DMS 273 (cell line): ENCODE results near the gene PANK4.

Experiments used
- DNase-seq: peaks from one replicate; lab custom pipeline; 2025; ENCODE audit not compliant: unreplicated experiment; lab: John Stamatoyannopoulos, UW

The PANK4 gene

DNA sequence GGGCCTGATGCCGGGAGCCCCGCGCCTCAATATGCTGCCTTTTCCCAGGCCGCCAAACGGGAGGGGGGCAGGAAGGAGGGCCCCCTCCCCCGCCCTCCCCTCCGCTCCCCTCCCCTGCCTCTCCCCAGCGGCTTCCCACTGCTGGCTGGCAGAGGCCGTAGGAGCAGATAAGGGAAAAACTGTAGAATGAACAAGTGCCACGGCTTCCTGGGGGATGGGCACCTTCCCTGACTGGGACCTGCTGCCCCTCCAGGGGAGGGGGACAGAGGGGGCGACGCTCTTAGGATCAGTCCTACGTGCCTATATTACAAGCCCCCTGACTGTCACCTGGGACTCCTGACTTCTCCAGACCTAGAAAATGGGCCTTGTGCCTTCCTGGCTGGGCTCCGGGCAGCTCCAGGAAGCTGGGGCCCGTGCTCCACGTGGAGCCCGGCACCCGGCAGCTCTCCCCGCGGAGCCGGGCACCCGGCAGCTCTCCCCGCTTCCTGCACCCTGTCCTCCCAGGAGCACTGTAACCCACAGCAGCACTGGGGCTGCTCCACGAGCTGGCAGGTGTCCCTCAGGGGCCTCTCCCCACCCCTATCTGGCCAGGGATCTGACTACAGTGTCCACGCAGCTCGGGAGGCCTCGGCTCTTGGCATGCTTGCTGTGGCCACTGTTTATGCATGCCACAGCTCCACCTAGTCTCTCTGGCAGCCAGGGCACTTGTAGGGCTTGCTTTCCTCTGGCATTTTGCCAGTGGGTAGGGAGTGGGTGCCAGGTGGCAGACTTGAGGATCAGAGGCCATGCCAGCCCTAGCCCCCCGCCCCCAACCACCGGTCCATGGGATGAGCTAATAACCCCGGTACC lies 4.3 kb upstream of the PANK4 start:
- DNase-seq = peak; percentile 84

DNA sequence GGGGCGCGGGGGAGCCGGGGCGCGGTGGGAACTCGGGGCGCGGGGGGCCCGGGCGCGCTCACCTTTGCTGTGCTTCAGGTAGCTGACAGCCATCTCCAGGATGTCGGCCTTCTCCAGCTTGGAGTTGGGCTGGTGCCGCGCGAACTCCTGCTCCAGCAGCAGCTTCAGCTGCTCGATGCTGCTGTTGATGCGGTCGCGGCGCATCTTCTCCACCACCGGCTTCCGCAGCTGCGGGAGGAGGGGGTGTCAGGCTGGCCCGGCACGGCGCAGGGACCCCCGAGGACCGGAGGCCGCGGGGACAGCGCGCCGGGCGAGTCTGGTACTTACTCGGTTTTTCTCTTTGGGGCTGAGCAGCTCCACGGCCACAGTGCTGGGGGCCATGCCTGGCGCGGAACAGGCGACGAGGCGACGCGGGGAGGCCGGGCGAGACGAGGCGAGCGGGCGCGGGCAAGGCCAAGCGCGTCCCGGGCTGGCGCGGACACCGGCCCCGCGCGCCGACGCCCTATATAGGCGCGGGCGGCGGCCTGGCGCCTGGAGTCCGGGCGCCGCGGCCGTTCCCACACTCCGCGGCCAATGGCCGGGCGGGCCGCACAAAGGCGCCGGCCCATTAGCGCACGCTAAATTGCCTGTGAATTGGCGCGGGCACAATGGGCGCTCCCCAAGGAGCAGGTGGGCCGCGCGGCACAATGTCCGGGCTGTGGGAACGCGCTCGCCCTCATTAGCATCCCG lies 3.6 kb upstream of the PANK4 start, which contains the start of gene HES5:
HES5 (minus strand) TSS at position 480 of the 729 bp plus-strand sequence; CDS start at position 381, 99 bp downstream.
- DNase-seq = peak; percentile 72

DNA sequence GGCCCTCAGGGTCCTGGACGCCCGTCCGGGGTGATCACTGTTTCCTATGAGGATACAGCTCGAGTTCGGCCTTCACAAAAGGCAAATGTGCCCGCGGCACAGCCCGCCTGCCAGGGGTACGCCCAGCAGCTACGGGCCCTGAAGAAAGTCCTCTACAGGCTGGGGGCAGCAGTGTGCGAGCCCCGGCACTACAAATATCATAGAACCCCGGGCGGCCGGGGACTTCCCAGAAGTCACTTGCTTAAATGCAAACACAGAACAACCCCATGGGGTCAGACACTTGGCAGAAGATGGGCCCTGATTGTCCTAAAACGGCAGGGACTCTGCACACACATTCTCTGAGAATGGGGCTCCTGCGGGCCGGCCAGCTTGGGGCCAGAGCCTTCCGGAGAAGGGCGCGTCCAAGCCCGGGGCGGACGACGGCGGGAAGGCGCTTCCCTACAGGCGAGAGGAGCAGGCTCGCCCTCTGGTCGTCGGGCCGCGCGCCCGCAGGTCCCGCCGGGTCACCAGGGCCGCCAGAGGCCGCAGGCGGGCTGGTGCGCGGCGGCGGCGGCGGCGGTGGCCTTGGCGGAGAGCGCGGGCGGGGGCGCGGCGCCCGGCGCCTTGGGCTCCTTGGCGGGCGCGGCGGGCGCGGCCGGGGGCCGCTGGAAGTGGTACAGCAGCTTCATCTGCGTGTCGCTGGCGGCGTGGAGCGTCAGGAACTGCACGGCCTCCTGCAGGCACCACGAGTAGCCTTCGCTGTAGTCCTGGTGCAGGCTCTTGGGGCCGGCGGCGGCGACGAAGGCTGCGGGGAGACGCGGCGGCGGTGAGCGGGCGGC lies 2.8 kb upstream of the PANK4 start:
- peak; percentile 62 for DNase-seq

DNA sequence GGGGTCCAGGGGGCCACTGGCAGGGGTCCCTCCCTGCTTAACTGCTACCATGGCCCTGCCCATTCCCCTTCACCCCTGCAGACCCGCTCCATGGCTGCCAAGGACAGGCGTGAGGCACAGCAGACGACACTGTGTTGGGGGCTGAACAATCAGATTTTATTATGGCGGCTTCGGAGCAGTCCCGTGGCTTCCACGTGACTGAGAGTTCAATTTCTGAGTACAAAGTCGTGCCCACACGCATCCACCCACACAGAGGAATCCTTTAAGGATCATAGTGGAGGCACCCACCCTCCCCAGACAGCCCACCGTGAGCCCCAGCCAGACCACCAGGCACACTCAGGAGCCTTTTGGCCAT lies 2.2 kb upstream of the PANK4 start:
- DNase-seq = no peak

DNA sequence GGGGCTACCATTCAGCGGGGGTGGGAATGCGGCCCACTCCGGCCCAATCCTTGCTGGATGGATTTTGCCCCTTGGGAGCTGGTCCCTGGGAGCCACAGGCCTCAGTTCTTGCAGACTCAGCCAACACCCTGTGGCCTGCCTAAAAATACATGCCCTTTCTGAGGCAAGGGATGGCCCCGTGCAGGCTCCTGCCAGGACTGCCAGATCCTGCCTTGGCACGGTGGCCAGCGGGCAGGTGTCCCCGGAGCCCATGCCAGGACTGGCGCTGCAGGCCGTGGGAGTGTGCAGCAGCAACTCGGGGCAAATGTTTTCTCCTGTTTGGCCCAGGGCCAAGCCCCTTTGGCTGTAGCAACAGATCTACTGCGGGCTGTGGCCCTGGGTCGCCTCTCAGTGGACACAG lies 1.6 kb upstream of the PANK4 start:
- DNase-seq = peak; percentile 37

DNA sequence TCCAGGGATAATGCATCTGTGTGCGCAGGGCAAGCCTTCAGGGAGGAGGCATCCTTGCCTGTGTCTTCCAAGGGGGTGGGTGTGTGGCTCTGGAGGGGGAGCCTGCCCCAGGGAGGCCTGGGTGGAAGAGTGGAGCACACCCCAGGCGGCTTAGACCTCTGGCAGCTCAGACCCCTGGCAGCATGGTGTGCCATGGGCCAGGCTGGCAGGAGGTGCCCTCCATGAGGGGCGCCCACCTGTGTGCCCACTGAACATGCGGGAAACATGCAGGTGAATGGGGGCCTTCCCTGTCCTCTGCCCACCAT lies 1.1 kb upstream of the PANK4 start:
- DNase-seq = no peak

DNA sequence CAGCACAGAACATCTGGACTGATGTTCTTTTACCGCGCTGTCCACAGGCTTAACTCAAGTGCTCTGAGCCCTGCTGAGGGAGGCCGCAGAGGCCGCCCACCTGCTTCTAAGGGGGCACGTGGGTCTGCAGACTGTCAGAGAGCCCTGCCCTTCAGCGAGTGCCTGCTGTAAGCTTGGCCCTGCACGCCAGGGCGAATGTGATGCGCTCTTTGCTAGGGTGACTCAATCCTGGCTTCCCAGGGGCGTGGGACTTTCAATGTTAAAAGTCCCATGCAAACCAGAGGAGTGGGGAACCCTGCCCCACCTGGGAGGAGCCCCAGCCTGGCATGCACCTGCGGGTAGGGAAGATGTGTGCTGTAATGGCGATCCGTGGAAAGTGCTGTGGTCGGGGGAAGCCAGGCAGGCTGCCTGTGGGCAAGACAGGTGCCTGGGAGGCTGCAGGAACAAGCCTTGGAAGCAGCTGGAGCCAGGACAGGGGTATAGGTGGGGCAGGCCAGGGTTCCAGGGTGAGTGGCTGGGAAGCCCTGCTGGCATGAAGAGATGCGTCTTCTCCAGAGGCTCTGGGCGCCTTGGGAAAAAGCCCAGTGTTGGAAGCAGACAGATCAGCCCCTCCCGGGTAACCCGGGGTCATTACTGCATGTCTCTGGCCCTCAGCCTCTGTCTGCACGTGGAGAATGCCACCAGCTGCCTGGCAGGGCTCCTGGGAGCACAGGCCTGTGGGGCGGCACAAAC lies 594 bp upstream of the PANK4 start:
- DNase-seq = peak; percentile 79

DNA sequence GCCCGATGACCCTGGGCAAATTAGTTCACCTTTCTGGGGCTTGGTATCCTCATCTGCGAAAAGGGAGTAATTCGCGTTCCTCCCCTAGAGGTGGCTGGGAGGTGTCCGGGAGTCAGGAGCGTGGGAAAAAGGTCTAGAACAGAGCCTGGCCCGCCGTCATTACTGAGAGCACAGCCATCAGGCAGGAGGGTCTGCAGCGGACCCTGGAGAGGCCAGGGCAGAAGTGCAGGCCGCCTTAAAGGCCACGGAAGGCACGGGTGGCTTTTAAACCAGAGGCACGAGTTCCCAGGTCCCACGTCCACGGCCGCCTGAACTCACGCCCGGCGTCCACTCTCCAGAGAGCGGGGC lies 850 bp downstream of the PANK4 start:
- peak; percentile 49 for DNase-seq

DNA sequence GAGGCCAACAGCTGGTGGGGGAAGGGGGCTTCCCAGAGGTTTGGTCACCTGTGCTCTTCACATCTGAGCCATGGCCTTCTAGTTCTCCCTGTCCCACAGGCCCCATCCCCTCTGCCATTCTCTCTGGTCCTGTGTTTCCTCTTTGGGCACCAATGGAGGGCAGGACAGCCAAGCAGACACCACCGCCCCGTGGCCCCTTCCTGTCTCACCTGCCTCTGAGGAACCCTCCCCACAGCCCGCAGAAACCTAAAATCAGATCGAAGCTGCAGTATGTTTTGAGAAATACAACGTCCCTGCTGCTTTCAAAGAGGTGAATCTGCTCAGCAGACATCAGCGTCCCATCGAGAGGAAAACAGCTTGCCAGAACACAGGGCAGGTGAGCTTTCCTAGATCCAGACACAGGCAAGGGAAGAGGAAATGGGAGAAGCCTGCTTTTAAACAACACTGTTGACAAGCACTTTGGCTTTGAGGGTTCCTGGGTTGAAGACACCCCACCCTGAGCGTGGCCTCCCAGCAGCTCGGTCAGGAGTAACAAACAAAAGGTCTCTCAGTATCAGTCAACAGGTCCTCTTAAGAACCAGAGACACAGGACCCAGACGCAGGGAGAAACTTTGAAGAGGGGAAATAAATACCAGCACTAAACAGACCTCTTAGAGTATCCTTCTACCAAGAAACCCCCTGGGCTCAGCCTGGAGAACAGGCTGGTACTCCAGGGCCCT lies 2.3 kb downstream of the PANK4 start:
- no peak for DNase-seq

DNA sequence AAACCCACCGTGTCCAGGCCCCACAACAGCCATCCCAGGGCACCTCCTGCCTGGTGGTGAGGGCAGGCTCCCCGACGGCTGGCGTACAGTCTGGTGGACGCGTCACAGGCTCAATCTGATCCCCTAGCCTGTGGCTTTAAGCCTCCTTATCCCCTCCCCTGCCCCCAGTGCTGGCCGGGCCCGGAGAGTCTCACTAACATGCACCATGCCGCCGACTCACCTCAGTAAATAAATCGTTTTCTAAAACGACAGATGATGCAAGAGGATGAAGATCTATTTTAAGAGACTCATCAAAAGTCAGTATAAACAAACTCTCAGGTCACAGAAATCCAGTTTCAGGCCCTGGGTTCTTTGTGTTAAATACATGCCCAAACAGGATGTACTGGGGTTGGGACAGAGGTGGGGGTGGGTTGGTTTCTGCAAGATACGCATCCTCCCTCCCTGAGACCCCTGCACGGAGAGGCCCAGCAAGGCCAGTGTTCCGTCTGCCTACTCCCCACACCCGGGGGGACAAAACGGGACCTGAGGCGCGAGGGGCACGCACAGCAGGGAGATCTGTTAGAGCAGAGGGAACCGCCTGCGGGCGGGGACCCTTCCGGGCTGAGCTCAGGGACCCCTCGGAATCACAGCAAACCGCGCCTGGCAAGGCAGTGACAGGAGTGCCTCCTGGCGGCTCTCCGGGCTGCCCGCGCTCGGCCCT lies 3.1 kb downstream of the PANK4 start:
- no peak for DNase-seq

DNA sequence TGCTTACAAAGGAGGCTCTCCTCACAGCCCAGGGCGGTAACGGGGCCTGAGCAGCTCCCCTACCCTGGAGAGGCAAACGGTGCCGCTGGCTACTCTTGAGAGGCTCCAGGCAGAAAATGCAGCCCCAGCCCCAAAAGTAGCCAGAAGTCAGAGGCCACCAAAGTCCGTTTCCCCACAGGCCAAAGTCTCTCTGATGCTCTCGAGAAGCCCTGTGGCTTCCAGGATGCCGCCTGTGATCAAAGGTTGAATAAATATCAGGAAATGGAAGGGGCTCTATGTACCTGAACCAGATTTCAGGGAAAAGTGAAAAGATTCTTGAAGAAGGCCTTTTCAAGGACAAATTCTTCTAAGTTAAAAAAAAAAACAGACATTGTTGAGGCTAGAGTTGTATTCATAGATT lies 4.2 kb downstream of the PANK4 start:
- DNase-seq = no peak

DNA sequence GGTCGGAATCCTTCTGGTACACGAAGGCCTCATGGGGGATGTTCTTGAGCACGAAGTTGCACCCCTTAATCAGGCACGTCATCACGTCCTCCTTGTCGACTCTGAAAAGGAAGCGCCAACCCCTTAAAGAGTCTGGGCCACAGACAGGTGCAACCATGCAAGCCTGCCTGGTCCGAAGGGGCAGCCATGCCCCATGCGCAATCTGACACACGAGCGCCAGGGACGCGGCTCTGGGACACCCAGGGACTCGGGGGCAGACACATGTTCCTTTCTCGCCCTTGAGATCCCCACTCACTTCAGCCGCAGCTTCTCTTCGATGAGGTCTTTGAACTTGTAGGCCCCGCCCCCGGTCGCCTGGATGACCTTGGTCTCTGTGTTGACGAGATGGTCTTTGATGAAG lies 5.6 kb downstream of the PANK4 start:
- DNase-seq = no peak

DNA sequence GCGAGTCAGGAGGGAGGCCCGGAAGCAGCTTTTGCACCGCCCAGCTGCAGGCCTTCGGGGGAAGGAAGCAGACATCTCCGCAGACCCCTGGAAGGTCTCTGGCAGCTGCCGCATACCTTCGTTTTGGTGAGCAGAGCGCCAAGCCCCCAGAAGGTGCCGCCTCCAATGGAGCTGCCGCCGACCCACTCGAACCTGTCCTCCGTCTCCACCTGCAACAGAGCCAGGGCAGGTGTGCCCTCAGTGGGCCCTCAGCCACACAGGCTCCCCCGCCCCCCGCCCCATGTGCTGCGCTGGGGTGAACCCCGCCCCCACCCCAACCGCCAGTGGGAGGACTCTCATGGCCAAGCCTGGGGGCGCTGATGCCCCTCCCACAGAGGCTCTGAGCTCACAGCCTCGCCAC lies 6.2 kb downstream of the PANK4 start:
- no peak for DNase-seq

DNA sequence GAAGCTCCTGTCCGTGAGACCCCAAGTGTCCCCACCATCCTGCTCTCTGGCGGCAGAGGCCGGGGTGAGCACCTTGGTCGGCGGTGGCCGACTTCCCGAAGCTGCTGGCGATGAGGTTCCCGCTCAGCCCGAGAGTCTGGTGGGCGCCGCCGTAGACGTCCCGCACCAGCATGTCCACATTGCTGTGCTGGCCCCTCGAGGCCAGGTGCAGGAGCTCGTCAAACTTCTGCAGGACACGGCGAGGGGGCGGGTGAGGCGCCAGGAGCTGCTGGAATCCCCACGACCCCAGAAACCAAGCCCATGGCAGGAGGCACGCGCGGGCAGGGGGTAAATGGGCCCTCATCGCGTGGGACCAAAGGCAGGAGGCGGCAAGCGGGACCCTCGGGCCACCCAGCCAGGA lies 6.7 kb downstream of the PANK4 start:
- no peak for DNase-seq

DNA sequence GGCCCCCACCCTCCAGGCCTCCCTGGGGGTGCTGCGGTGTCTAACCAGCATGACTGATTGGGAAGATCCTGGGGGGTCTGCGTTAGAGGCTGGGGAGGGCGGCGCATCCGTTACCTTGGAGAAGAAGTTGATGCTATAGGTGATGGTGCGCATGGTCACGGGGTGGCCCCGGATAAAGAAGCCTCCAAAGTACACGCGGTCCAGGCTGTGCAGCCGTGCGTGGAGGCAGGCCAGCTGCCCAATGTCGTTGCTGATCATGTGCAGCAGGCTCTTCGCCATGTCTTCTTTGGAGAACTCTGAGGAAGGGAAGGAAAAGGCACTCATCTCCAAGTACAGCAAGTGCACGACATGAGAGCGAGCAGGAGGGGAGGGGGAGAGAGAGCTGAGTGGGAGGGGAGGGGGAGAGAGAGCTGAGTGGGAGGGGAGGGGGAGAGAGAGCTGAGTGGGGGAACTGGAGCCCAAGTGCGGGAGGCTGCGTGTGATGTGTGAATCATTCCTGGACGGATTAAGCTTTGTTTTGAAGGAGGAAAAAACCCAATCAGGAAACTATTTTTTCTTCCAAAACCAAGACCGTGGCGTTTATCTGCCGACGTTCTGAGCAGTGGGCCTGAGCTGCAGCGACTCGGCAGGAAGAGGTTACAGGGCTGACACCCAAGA lies 7.2 kb downstream of the PANK4 start:
- no peak for DNase-seq

DNA sequence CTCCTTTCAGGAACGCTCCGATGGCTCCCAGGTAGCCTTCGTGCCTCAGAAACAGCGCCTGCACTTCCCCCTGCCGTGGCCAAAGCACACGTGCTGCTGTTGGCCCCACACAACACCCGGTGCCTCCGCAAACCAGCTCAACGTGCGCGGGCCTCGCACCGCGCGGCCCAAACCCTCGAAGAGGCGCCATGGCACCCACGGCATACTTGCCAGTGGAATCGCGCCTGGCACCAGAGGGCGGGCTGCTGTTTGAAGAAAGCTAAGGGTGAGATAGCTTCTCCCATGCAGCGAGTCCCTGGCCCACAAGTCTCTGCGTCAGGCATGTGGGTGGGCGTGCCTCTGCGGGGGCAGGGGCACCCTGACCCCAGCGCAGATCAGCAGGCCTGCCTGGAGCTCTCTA lies 7.9 kb downstream of the PANK4 start:
- no peak for DNase-seq

DNA sequence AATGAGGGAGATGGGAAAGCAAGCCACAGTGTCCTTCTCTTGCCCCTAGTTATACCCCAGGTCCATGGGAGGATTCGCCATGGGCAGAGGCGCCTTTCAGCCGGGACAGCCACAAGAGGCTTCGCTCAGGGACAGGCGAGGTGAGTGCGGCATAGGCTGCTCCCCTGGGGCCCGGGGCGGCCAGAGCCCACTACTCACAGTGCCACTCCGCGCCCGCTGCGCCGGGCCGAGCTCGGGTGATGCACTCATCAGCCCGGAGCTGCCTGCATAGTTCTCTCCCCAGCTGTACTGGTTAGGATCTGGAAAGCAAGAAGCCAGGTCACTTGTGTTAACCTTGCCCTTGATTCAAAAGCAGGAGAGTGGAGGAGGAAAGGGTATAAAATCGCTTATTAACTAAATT lies 8.4 kb downstream of the PANK4 start:
- DNase-seq = no peak

DNA sequence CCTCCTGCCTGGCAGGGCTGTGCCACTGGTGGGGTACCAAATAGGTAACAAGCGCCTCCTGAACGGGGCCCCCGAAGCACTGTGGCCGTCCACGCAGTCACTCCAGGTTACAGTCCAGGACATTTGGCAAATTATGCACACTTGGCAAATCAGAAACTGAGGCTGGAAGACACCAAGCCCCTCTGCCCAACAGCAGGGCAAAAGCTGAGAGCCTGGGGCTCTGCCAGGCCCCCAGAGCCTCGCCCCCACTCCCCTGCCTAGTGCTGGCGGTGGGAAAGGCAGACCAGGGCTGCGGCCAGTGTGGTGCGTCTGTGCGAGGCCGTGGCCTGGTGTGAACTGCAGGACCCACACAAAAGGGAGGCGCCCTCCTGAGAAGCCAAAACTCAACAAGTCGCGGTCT lies 9.4 kb downstream of the PANK4 start:
- no peak for DNase-seq

DNA sequence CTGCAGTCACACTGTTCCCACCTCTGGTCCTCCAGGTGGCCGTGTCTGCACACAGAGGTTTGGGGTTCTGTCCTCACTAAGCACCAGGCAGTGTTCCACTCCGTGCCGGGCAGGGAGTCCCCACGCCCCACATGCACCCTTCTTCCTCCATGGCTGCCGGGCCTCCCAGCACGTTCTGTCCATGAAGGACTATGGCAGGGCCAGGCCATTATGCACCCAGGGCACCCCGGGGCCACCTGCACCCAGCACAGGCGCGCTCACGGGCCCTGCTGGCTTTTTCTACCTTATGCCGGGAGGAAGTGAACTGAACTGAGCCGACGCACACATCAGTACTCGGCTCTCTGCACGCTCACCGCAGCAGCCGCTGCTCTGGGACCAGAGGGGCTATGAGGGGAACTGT lies 10.3 kb downstream of the PANK4 start:
- DNase-seq = no peak

DNA sequence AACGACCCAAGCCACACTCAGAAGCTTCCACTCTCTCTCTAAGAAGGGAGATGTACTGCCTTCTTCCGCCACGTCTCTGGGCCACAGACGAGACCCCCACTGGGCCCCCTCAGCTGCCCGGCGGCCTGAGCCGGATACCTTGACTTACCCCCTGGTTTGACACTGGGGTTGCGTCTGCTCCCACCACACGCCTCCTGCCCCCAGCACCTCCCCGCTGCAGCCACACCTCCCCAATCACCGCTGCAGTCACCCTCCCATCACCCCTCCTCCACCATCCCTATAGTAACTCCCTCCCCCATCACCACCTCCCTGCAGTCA lies 10.7 kb downstream of the PANK4 start:
- no peak for DNase-seq
